ENCODE measurements around the gene PPP1R3F.

PPP1R3F gene, protein sequence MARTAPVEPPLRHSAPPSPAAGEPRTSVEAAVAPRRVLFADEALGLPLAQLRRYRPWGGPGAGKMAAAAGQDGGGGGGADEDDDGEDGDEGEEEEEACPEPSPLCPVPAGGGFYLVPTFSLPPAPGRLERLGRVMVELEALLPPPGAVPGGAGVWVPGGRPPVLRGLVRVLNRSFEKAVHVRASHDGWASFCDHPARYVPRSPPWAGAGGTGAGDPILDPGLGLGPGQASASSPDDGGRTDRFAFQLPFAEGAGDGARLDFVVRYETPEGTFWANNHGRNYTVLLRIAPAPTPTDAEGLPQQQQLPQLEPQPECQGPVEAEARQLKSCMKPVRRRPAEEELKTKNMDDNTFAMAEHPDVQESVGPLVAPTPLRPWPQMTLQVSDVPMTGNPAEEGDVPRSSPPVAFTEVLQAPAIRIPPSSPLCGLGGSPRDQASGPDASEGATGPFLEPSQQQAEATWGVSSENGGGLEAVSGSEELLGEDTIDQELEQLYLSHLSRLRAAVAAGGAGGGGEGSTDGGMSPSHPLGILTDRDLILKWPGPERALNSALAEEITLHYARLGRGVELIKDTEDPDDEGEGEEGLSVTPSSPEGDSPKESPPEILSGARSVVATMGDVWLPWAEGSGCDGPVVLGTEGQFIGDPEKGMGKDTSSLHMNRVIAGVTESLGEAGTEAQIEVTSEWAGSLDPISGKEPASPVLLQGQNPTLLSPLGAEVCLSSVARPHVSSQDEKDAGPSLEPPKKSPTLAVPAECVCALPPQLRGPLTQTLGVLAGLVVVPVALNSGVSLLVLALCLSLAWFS

DNA sequence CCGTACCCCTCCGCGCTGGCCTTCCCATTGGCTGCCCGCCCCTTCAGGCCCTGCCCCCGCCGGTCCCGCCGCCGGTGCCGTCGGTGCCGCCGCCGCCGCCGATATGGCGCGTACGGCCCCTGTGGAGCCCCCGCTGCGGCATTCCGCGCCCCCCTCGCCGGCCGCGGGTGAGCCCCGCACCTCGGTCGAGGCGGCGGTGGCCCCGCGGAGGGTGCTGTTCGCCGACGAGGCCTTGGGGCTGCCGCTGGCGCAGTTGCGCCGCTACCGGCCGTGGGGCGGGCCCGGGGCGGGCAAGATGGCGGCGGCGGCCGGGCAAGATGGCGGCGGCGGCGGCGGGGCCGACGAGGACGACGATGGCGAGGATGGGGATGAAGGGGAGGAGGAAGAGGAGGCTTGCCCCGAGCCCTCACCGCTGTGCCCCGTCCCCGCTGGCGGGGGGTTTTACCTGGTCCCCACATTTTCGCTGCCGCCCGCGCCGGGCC is at the start of gene PPP1R3F:
TSS of gene PPP1R3F (plus strand) at position 27 of the 482 bp plus-strand sequence. CDS start at position 104, 77 bp downstream.
- no peak for DNase-seq (ENCODE audit: low read depth)
- in situ Hi-C loops (cut with HindIII; ENCODE audit: low sequenced_read_pairs) = no loop called here
- TF ChIP-seq, protein P1, sequence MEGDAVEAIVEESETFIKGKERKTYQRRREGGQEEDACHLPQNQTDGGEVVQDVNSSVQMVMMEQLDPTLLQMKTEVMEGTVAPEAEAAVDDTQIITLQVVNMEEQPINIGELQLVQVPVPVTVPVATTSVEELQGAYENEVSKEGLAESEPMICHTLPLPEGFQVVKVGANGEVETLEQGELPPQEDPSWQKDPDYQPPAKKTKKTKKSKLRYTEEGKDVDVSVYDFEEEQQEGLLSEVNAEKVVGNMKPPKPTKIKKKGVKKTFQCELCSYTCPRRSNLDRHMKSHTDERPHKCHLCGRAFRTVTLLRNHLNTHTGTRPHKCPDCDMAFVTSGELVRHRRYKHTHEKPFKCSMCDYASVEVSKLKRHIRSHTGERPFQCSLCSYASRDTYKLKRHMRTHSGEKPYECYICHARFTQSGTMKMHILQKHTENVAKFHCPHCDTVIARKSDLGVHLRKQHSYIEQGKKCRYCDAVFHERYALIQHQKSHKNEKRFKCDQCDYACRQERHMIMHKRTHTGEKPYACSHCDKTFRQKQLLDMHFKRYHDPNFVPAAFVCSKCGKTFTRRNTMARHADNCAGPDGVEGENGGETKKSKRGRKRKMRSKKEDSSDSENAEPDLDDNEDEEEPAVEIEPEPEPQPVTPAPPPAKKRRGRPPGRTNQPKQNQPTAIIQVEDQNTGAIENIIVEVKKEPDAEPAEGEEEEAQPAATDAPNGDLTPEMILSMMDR (IDR thresholded peaks at IDR 0.05; ENCODE audit: low read depth, low read length, missing control alignments) = no peak
- H3K4me3 ChIP-seq (ENCODE audit: low read depth, low read length) = peak within 1 kb of the TSS; percentile 49

DNA sequence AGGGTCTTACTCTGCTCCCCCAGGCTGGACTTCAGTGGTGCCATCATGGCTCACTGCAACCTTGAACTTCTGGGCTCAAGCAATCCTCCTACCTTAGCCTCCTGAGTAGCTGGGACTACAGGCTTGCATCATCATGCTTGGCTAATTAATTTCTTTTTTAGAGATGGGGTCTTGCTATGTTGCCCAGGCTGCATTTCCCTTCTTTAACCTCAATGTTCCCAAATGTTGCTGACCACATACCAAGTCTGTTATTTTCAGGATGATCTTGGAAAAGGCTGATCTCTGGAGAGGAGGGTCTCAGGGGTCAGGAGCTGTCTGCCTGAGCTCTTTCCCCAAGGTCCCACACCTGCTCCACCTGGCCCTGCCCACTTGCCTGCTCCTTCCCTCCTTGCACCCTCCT is 49.5 kb upstream of the PPP1R3F start:
- DNase-seq (ENCODE audit: low read depth) = no peak
- no peak overlapping the region for H3K4me3 ChIP-seq (ENCODE audit: low read depth, low read length)
- TF ChIP-seq, protein P1 (IDR thresholded peaks at IDR 0.05; ENCODE audit: low read depth, low read length, missing control alignments) = no peak
- in situ Hi-C loops (cut with HindIII; ENCODE audit: low sequenced_read_pairs) = no loop called here

DNA sequence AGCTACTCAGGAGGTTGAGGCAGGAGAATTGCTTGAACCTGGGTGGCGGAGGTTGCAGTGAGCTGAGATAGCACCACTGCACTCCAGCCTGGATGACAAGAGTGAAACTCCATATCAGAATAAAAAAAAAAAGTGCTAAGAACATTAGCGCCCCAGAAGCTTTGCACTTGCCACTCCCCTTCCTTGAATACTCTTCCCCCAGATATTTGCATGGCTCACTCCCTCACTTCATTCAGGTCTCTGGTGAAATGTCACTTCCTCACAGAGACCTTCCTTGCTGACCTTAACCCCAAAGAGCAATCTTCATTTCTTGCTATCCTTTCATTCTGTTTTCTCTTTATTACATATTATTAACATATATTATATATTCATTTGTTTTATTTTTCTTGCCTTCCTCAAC is 47.7 kb upstream of the PPP1R3F start:
- in situ Hi-C loops (cut with HindIII; ENCODE audit: low sequenced_read_pairs) = no loop called here
- TF ChIP-seq, protein P1 (IDR thresholded peaks at IDR 0.05; ENCODE audit: low read depth, low read length, missing control alignments) = no peak
- no peak for DNase-seq (ENCODE audit: low read depth)
- H3K4me3 ChIP-seq (ENCODE audit: low read depth, low read length) = no peak overlapping the region

DNA sequence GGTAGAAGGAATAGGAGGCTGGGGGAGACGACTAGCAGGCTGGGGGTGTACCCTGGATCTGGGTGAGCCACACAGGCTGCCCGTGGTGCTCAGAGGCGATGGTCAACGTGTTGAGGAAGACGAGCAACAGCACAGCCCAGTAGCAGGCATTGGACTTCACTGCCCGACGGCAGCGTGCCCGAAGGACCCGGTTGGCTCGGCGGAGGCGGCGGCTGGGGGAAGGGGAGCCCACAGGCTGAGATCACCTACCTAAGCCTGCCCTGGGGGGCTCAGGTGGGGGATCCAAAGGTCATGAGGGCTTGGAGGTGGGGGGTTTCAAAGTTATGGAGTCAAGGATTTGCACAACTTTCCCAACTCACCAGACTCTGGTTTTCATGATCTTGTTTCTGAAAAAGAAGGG is 43.7 kb upstream of the PPP1R3F start:
- in situ Hi-C loops (cut with HindIII; ENCODE audit: low sequenced_read_pairs) = no loop called here
- no peak for DNase-seq (ENCODE audit: low read depth)
- no peak overlapping the region for H3K4me3 ChIP-seq (ENCODE audit: low read depth, low read length)
- TF ChIP-seq, protein P1 (IDR thresholded peaks at IDR 0.05; ENCODE audit: low read depth, low read length, missing control alignments) = no peak

DNA sequence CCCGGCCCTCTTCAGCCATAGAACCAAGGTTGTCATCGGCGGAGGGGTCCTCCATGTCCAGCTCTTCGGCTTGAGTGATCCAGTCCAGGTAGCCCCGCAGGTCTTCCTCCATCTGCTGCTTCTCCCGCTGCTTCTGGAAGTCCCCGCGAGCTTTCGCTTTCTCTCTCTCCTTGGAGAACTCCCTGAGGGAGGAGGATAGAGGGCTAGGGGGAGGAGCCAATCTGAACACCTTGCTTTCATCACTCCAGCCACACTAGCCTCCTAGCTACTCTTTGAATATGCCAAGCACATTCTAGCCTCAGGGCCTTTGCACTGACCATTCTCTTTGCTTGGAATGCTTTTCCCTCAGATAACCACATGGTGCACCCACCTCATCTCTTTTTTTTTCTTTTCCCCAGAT is 42.6 kb upstream of the PPP1R3F start:
- DNase-seq (ENCODE audit: low read depth) = no peak

DNA sequence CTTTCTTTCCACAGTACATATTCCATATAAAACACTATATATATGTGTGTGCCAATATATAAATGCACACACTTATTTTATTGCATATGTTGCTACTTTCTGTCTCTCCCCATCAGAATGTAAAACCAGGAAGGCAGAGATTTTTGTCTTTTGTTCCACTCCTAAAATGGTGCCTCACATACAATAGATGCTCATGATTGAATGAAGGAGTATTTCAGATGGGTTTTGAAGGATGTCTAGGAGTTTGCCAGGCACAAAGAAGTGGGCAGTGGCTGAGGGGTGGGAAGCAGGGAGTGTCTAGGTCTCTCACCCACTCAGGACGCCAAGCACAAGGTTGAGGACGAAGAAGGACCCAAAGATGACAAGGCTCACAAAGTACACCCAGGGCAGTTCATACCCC is 41.9 kb upstream of the PPP1R3F start:
- H3K4me3 ChIP-seq (ENCODE audit: low read depth, low read length) = no peak overlapping the region
- no peak for DNase-seq (ENCODE audit: low read depth)
- TF ChIP-seq, protein P1 (IDR thresholded peaks at IDR 0.05; ENCODE audit: low read depth, low read length, missing control alignments) = no peak
- in situ Hi-C loops (cut with HindIII; ENCODE audit: low sequenced_read_pairs) = no loop called here

More for the DNA sequence above, 42.6 kb upstream of the PPP1R3F start:
- in situ Hi-C loops (cut with HindIII; ENCODE audit: low sequenced_read_pairs) = no loop called here
- H3K4me3 ChIP-seq (ENCODE audit: low read depth, low read length) = no peak overlapping the region
- TF ChIP-seq, protein P1 (IDR thresholded peaks at IDR 0.05; ENCODE audit: low read depth, low read length, missing control alignments) = no peak

Data from astrocyte of the cerebellum (primary cell).